Mesenteric fat pad (tissue), 1 donor: ENCODE results near the gene ZBTB8A. TPM values are rescaled to one million over a fixed set of nuclear protein-coding genes. Genes with fewer than 3 reads are reported as not detected.
A peak's percentile ranks its signal among the peaks of the same experiment; 100 is the strongest.
"Not testable (repeated sequence)": the region's sequence is repeated elsewhere in the genome, so short reads cannot be mapped to it uniquely, and the experiment has no call there.

ENCODE experiments used
- DNase-seq: peaks from one replicate; pipeline ENCODE4 v3.0.0-alpha.2; 2020; ENCODE audit warnings: low spot score
- total RNA-seq: library from RNA; stranded (reverse); fragmentation: NEBNext Ultra II Directional; extraction: Animal tissue kit (Norgen Biotek cat#: 25700); gene quantifications from one replicate; pipeline ENCODE4 v1.2.1, GENCODE V29; 2021
- donor health status: DM: yes; HTN: yes; CAD: no.

The ZBTB8A gene
- total RNA-seq, 1 donor from 2014 or later: 6.8 TPM

GRCh38 chr1:32618673-32619221, 79.5 kb downstream of the ZBTB8A start:
- DNase-seq: no peak

DNA sequence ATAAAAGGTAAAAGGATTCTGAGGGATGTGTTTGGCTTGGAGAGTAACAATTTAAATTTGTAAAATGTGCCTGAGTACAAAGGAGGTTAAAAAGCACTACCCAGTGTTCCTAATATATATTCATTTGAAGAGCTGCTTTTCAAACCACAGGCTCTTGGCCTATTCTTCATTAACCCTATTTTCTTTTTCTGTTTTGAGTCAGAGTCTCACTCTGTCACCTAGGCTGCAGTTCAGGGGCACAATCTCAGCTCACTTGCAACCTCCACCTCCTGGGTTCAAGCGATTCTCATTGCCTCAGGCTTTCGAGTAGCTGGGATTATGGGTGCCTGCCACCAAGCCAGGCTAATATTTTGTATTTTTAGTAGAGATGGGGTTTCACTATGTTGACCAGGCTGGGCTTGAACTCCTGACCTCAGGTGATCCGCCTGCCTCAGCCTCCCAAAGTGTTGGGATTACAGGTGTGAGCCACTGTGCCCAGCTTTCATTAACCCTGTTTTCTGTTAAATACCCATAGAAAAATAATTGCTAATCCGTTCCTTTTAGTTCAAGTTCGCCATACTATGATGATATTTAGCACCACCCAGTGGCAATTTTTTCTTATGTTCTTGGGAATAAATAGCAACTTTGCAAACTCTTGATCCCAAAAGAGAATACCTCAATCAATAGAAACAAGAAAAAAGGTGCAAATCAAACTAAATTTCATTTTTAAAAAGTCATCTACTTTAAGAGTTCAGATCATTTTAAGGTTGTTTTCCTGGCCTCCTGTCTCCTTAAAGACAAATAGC, 80.7 kb downstream of the ZBTB8A start:
- no peak for DNase-seq

DNA sequence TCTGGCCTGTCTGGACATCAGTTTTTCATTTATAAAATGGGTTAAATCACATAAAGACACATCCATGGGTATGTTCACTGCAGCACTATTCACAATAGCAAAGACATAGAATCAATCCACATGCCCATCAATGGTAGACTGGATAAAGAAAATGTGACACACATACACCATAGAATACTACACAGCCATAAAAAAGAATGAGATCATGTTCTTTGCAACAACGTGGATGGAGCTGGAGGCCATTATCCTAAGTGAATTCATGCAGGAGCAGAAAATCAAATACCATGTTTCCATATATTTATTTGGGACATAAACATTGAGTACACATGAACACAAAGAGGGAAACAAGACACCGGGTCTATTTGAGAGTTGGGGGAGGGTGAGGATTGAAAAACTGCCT, 83.0 kb downstream of the ZBTB8A start:
- DNase-seq: no peak

DNA sequence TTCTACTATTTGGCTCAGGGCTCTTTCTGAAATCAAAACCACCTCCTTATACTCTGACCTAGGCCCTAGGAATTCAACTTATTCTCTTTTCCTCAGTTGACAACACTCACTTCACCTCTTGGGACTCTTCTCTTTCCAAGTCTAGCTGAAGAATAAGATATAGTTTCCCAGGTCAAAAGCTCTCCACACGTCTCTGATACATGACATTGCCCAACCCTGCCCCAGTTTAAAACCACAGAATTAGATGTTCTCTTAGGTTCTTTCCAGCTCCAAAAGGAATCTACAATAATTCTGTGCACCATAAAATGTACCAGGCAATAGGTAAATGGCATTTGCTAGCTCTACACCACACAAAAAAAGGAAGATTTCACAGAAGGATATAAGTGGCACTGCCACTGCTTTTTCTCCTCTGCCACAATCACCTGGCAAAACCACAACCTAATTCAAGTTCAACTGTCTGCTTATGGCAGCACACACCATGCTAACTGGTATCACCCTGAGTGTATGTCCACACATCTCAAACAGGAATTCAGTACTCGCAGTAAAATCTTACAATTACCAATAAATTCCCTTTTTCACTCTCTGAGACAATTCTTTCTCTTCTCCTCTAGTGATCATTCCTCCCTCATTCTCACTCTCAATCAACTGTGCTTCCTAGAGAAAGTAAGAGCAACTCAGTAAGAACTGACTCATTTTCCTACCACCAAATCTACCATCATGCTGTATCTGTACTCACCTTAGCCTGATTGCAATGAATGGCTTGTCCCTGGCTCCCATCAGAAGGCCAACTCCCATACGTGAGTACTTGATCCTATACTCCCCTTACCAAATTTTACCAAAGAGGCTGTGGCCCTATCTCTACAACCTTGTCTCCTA, 83.8 kb downstream of the ZBTB8A start:
- DNase-seq: no peak

DNA sequence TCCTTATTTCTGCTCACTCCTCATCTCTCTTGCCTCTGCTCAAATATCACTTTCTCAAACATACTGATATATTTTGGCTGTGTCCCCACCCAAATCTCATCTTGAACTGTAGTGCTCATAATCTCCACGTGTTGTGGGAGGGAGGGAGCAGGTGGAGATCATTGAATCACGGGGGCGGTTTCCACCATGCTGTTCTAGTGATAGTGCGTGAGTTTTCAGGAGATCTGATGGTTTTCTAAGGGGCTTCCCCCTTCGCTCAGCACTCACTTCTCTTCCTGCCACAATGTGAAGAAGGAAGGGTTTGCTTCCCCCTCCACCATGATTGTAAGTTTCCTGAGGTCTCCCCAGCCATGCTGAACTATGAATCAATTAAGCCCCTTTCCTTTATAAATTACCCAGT, 84.5 kb downstream of the ZBTB8A start:
- DNase-seq: no peak

DNA sequence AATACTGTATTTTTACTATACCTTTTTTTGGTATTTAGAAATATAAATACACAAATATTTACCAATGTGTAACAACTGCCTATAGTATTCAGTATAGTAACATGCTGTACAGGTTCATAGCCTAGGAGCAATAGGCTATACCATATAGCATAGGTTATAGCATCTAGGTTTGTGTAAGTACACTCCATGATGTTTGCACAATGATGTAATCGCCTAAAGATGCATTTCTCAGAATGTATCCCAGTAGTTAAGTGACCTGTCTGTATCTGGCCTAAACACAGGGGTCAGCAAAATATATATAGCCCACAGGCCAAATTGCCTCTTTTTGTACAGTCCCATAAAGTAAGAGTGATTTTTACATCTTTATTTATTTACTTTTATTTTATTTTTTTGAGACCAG, 86.9 kb downstream of the ZBTB8A start:
- no peak for DNase-seq

DNA sequence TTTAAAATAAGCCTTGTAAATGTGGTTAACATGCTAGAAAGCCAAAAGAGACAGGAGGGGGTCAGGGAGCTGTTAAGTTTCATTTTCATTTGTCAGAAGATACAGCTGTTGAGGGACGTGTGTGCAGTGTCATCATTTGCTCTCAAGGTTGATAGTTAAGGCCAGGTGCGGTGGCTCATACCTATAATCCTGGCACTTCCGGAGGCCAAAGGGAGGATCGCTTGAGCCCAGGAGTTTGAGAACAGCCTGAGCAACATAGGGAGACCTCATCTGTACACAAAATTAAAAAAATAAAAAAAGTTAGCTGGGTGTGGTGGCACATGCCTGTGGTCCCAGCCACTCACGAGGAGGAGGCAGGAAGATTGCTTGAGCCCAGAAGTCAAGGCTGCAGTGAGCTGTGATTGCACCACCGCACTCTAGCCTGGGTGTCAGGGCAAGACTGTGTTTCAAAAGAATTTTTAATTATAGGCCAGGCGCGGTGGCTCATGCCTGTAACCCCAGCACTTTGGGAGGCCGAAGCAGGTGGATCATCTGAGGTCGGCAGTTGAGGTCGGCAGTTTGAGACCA, 88.5 kb downstream of the ZBTB8A start:
- no peak for DNase-seq

GRCh38 chr1:32630173-32630572, 90.9 kb downstream of the ZBTB8A start:
- not testable (repeated sequence) for DNase-seq

GRCh38 chr1:32632829-32633228, 93.6 kb downstream of the ZBTB8A start:
- DNase-seq: no peak

- DNase-seq: no peak
These were observed 96.5 kb downstream of the ZBTB8A start for GRCh38 chr1:32635508-32636277.

GRCh38 chr1:32636914-32637645, 97.9 kb downstream of the ZBTB8A start:
- DNase-seq: no peak

- DNase-seq: no peak
These were observed 100.4 kb downstream of the ZBTB8A start for GRCh38 chr1:32639489-32640075.

DNA sequence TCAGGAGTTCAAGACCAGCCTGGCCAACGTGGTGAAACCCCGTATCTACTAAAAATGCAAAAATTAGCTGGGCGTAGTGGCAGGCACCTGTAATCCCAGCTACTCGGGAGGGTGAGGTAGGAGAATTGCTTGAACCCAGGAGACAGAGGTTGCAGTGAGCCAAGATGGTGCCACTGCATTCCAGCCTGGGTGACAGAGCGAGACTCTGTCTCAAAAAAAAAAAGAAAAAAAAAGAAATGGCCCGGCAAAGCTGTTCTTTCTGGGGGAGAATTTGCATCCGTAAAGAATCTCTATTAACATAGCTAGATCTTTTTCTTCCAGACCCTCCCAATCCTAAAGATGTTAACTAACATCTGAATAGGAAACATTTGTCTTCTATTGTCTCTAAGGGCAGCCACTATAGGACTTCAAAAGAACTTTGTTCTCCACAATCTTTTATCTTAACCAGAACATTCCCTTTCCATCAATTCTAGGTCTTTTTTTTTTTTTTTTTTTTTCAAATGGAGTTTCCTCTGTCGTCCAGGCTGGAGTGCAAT, 103.1 kb downstream of the ZBTB8A start:
- not testable (repeated sequence) for DNase-seq

- DNase-seq: no peak
These were observed 105.2 kb downstream of the ZBTB8A start for GRCh38 chr1:32644426-32644825.

DNA sequence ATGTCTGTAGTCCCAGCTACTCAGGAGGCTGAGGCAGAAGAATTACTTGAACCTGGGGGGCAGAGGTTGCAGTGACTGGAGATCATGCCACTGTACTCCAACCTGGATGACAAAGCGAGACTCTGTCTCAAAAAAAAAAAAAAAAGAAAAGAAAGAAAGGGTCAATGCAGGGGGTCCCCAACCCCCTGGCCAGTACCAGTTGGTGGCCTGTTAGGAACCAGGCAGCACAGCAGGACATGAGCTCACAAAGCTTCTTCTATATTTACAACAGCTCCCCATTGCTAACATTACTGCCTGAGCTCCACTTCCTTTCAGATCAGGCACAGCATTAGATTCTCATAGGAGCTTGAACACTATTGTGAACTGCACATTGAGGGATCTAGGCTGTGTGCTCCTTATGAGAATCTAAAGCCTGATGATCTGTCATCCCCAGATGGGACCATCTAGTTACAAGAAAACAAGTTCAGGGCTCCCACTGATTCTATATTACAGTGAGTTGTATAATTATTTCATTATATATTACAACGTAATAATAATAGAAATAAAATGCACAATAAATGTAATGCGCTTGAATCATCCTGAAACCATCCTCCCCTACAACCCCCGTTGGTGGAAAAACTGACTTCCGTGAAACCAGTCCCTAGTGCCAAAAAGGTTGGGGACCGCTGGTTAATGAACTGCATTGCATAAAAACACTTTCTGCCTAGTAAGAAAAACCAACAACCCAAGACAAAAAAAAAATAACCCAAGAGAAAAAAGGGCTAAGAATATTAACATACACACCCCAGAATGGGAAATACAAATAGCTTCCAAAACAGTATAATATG, 108.3 kb downstream of the ZBTB8A start:
- DNase-seq: no peak

DNA sequence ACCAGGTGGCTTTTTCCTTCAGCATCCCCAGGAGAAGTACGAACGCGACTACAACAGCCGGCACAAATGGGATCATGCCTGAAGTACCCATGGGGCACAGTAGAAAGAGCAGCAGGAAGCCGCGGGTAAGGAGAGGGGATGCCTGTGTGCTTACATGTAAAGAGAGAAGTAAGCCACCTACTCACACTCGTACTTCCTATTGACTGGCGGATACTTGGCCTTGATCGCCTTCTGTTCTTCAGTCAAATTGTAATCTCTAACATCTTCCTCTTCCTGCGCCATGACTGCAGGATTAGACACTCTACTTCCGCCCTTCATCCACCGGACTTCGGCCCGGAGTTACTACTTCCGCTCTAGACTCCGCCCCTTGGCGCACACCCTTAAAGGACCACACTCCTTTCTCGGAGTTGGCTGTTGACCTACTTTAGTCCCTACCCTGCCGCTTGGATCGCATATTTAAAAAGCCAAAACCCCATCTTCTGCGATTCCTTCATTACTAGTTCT, 111.1 kb downstream of the ZBTB8A start, which contains the start of gene ZBTB8OS:
Gene ZBTB8OS, minus strand, starts transcription at position 303 of the 504 bp plus-strand sequence. Its CDS starts 21 bp downstream, at position 282.
- DNase-seq: no peak

DNA sequence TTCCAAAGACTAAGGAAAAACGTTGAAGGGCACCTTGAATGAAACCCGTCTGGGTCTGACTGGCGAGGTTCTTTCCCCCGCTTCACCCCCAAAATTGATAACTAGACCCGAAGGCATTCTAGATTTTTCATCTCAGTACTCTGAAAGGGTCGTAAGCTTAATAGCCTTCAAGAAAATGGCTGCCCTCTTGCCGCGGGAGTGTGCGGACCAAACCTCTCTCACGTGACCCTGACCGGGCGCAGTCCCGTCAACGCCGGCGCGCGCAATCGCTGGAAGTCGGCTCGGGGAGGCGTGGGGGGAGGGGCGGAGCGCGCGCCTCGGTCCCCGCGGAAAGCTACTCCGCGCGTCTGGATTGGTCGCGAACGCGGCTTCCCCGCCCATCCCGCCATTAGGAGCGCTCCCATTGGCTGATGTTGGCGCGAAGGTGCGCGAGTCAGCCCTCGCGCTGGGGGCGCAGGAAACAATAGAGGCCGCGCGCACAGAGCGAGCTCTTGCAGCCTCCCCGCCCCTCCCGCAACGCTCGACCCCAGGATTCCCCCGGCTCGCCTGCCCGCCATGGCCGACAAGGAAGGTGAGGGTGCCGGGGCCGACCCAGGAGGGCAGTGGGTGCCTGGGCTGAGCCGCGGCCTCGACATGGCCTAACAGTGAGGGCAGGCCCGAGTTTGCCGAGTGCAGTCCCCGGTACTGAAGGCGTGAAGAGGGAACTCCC, 111.7 kb downstream of the ZBTB8A start, which contains the start of gene RBBP4:
Gene RBBP4, plus strand, starts transcription at position 457 of the 709 bp plus-strand sequence. Its CDS starts 99 bp downstream, at position 556.
- peak; percentile 99 for DNase-seq
